Ectodermal cell (in vitro differentiated cells): ENCODE data around the gene GALNT17.

Experiments used
- H3K27ac ChIP-seq: 2 replicates; pipeline ENCODE4 v1.7.0; 2013; ENCODE audit warnings: mild to moderate bottlenecking, low read depth, low read length; ENCODE audit not compliant: insufficient read depth, poor library complexity, severe bottlenecking
- H3K27me3 ChIP-seq: 2 replicates; pipeline ENCODE4 v1.7.0; 2013; ENCODE audit warnings: mild to moderate bottlenecking, low read length; ENCODE audit not compliant: insufficient read depth, control insufficient read depth, poor library complexity, severe bottlenecking
- H3K36me3 ChIP-seq: one replicate; pipeline ENCODE4 v1.7.0; 2013; ENCODE audit warnings: low read length; ENCODE audit not compliant: control insufficient read depth, insufficient read depth
- H3K4me1 ChIP-seq: one replicate; pipeline ENCODE4 v1.7.0; 2013; ENCODE audit warnings: low read length; ENCODE audit not compliant: control insufficient read depth, insufficient read depth
- H3K4me3 ChIP-seq: 2 replicates; pipeline ENCODE4 v1.7.0; 2013; ENCODE audit warnings: low read depth, low read length, control low read depth; ENCODE audit not compliant: insufficient read depth
- H3K9me3 ChIP-seq: 2 replicates; pipeline ENCODE4 v1.7.0; 2013; ENCODE audit warnings: mild to moderate bottlenecking, low read length, moderate library complexity; ENCODE audit not compliant: control insufficient read depth
- WGBS, 2 experiments: methylation state at CpG; one replicate each; pipeline ENCODE4 v1.1.7; 2013; ENCODE audit warnings: missing lambda C conversion rate in 2 of 2; 5-methylcytosine and 5-hydroxymethylcytosine counted together

GALNT17 gene

DNA sequence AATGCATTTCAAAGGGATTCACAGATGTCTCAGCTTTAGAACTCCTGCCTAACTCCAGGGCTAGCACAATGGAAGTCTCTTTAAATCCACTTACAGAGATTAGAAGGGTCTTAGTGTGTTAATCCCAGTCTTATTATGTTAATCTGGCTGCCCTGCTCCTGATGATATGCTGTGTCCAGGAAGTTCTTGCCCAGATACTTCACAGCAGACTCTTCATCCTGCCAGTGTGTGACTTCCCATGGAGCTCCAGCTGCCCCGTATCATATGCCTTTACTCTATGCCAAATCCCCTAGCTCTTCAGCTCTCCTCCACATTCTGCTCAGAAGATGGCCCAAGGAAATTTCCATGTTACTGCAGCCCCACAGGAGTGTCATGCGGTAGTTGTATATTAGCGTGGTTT, 533.8 kb downstream of the GALNT17 start:
- Histone ChIP-seq H3K4me1 (no peaks in the 10 kb centered on the region), H3K27me3 (no peaks in the 10 kb centered on the region), H3K9me3 (no peaks in the 10 kb centered on the region), H3K36me3 (no peaks in the 10 kb centered on the region), H3K27ac (no peak overlapping the region), H3K4me3 (no peak overlapping the region)
- WGBS, 2 experiments = 89 to 95% methylated on average over 3 of the region's 3 CpGs

DNA sequence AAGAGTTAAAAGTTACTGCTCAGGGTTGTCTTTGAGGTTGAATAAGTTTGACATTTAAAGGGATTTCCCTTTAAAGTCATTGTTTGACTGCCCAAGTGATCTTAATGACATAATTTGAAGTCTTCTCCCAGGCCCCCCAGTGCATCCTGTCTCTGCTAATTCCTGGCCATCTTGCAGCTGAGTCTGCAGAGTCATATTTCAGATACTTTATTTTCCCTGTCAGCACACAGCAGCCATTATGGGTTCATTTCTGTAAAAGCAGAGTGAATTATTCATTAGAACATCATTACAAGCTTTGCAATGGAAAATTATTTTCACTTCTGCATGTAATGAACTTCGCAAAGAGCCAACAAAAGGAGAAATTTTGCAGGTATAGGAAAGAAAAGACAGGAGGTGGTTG, 536.6 kb downstream of the GALNT17 start:
- 95 to 100% methylated on average over 1 of the region's 1 CpG for WGBS, 2 experiments

DNA sequence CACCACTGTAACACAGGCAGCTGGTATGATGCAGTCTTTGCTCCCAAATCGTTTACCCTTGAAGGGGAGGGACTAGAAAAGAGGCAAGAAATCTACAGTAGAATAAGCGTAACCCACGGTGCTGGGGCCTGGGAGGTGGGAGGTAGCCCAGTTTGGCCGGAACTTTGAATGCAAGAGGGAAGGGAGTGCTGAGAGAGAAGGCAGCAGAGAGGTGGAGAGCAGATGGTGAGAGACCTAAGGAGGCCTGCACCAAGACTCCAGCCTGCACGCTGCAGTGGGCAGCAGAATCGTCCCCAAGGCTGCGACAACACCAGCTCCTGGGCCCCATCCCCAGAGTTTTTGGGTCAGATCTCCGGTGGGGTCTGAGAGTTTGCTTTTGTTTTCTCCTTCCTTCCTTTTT, 547.5 kb downstream of the GALNT17 start:
- WGBS, 2 experiments = 74 to 75% methylated on average over 8 of the region's 8 CpGs
- no peaks in the 10 kb centered on the region for H3K27me3 ChIP-seq

More for the DNA sequence above, 536.6 kb downstream of the GALNT17 start:
- Histone ChIP-seq H3K9me3 (no peaks in the 10 kb centered on the region), H3K4me1 (no peaks in the 10 kb centered on the region), H3K36me3 (no peaks in the 10 kb centered on the region), H3K27me3 (no peaks in the 10 kb centered on the region), H3K4me3 (no peak overlapping the region), H3K27ac (no peak overlapping the region)

DNA sequence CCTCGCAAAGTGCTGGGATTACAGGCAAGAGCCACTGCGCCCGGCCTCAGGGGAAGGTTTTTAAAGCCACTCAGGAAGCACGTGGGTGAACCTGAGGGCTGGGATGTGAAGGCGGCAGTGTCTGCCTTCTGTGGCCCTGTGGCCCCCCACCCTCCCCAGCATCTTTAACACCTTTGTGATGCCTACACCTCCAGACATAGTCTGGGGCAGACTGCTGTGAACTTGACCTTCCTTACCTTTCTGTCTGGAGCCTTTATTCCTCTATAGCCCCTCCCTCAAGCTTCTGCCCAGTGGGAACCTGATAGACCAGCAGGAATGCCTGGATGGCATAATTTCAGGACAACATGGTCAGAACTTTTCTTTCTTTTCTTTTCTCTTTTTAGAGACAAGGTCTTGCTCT, 550.2 kb downstream of the GALNT17 start:
- Histone ChIP-seq H3K27ac (no peak overlapping the region), H3K27me3 (no peaks in the 10 kb centered on the region), H3K36me3 (no peaks in the 10 kb centered on the region), H3K4me1 (peaks cover 10% of the 10 kb centered on the region), H3K9me3 (no peaks in the 10 kb centered on the region), H3K4me3 (no peak overlapping the region)
- WGBS, 2 experiments = 89 to 90% methylated on average over 5 of the region's 5 CpGs

More for the DNA sequence above, 547.5 kb downstream of the GALNT17 start:
- Histone ChIP-seq H3K9me3 (no peaks in the 10 kb centered on the region), H3K27ac (no peak overlapping the region), H3K36me3 (no peaks in the 10 kb centered on the region), H3K4me3 (no peak overlapping the region), H3K4me1 (peaks cover 10% of the 10 kb centered on the region)

GRCh38 chr7:71682841-71683781, 551.2 kb downstream of the GALNT17 start:
- Histone ChIP-seq H3K36me3 (no peaks in the 10 kb centered on the region), H3K4me3 (no peak overlapping the region), H3K27me3 (no peaks in the 10 kb centered on the region), H3K9me3 (no peaks in the 10 kb centered on the region), H3K4me1 (peaks cover 10% of the 10 kb centered on the region), H3K27ac (peak overlapping the region; percentile 74)
- 47 to 53% methylated on average over 21 of the region's 21 CpGs for WGBS, 2 experiments

DNA sequence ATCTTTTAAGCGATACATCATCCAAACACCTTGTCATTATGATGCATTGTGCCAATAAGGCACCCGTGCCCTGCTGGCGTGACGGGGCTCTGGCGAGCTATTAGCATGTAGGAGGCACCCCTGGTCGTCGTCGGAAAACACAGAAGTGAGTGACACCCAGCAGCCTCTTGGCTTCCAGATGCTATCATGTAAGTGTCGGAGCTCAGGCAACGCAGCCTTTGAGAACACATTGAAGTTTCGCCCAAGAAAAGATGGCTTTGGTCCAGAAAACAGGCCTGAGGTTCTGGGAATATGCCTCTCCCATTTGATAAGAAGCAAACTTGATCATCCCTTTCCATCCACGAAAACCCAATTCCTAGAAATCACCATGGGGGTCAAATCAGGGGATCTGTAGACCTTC, 555.3 kb downstream of the GALNT17 start:
- Histone ChIP-seq H3K27ac (no peak overlapping the region), H3K27me3 (no peaks in the 10 kb centered on the region), H3K4me3 (no peak overlapping the region), H3K9me3 (no peaks in the 10 kb centered on the region), H3K4me1 (peaks cover 19% of the 10 kb centered on the region), H3K36me3 (no peaks in the 10 kb centered on the region)
- 95 to 96% methylated on average over 12 of the region's 12 CpGs for WGBS, 2 experiments

GRCh38 chr7:71687831-71688599, 556.1 kb downstream of the GALNT17 start:
- H3K27ac ChIP-seq = no peak overlapping the region
- H3K36me3 ChIP-seq = no peaks in the 10 kb centered on the region
- WGBS, 2 experiments = 81 to 86% methylated on average over 11 of the region's 11 CpGs
- peaks cover 14% of the 10 kb centered on the region for H3K4me1 ChIP-seq
- H3K9me3 ChIP-seq = no peaks in the 10 kb centered on the region
- H3K4me3 ChIP-seq = no peak overlapping the region
- no peaks in the 10 kb centered on the region for H3K27me3 ChIP-seq

DNA sequence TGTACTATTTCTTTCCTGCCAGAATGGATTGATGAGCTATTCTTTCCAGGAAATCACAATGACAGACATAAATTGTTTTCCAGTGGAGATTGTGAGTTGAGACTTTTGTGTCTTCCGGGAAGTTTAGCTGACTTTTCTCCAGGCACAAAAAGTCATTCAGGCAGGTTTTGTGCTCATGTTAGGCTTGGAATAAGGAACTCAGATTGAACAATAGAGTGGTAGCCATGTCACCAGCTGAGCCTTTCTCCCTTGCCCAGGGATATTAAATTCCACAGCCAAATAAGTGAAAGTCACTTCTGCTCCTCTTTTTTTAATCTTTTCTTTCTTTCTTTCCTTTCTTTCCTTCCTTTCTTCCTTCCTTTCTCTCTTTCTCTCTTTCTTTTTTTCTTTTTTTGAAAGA, 559.6 kb downstream of the GALNT17 start:
- Histone ChIP-seq H3K9me3 (no peaks in the 10 kb centered on the region), H3K27me3 (no peaks in the 10 kb centered on the region), H3K4me1 (peaks cover 9% of the 10 kb centered on the region), H3K36me3 (no peaks in the 10 kb centered on the region), H3K27ac (peak overlapping the region; percentile 18), H3K4me3 (no peak overlapping the region)
- 7 to 20% methylated on average over 1 of the region's 1 CpG for WGBS, 2 experiments

DNA sequence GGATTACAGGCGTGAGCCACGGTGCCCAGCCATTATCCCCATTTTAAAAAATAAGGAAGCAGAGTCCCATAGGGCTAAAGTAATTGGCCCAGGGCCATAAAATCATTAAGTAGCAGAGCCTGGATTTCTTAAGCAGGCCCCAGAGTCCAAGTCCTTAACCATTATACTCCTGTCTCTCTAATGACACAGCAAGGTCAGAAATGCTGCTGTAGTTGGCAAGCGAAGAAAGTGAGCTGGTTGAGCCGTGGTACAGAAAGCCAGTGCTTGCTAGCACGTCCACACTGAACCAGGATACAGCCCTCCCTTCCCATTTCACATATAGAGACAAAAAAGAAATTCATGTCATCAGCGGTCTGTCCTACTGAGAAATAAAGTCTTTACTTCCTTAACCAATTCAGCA, 562.7 kb downstream of the GALNT17 start:
- no peak overlapping the region for H3K27ac ChIP-seq
- peaks cover 9% of the 10 kb centered on the region for H3K4me1 ChIP-seq
- no peaks in the 10 kb centered on the region for H3K9me3 ChIP-seq
- WGBS, 2 experiments = 94% methylated on average over 6 of the region's 6 CpGs
- H3K27me3 ChIP-seq = no peaks in the 10 kb centered on the region
- H3K4me3 ChIP-seq = no peak overlapping the region
- no peaks in the 10 kb centered on the region for H3K36me3 ChIP-seq

- WGBS, 2 experiments = 100% methylated on average over 1 to 2 of the region's 2 CpGs
These were observed 563.2 kb downstream of the GALNT17 start for GRCh38 chr7:71695186-71695585.

More at GRCh38 chr7:71695186-71695585, 563.2 kb downstream of the GALNT17 start:
- peaks cover 9% of the 10 kb centered on the region for H3K4me1 ChIP-seq
- no peak overlapping the region for H3K27ac ChIP-seq
- no peaks in the 10 kb centered on the region for H3K36me3 ChIP-seq
- no peak overlapping the region for H3K4me3 ChIP-seq
- no peaks in the 10 kb centered on the region for H3K27me3 ChIP-seq
- H3K9me3 ChIP-seq = no peaks in the 10 kb centered on the region
